PC-9 (cell line): ENCODE results near the gene SLC9A3.

Experiments
- CTCF ChIP-seq: fragments of 200-600 bp; sonication (generic); conservative IDR thresholded peaks from 2 replicates; pipeline ENCODE4 v1.6.1; 2017; ENCODE audit warnings: mixed run types, antibody characterized with exemption, mild to moderate bottlenecking, moderate library complexity
- EZH2 ChIP-seq: fragments of 200-600 bp; sonication (generic); IDR thresholded peaks from 2 replicates; pipeline ENCODE4 v1.8.0; 2017; ENCODE audit warnings: antibody characterized with exemption, low read depth

- TF ChIP-seq CTCF, result no peak
- TF ChIP-seq EZH2, result no peak
Observed at GRCh38 chr5:481347-481746, 42.9 kb downstream of the SLC9A3 start.
